HUDEP-2 (cell line): ENCODE results near the gene GNAI3.

Experiments
- DNase-seq, 76 experiments: peaks; one replicate each; lab custom pipeline; 2025; ENCODE audit not compliant: unreplicated experiment in 76 of 76; lab: John Stamatoyannopoulos, UW

GNAI3 gene

DNA sequence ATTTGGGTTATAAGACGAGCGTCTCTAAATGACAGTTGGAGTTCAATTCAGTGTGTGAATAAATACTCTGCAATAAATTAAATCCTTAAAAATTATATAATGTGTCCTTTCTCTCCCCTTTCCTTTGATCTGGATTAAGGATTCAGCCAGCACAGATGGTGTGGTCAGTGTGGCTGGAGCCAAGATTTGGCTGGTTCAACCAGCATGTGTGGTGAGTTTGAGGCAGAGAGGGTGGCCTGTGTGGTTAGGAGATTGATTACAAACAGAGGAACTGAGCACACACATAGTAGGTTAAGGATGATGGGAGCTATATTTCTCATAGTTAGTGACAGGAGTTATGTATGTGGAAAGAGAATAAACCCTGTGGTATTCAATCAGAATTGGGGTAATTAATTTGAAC, 24.7 kb upstream of the GNAI3 start:
- DNase-seq = no peak

DNA sequence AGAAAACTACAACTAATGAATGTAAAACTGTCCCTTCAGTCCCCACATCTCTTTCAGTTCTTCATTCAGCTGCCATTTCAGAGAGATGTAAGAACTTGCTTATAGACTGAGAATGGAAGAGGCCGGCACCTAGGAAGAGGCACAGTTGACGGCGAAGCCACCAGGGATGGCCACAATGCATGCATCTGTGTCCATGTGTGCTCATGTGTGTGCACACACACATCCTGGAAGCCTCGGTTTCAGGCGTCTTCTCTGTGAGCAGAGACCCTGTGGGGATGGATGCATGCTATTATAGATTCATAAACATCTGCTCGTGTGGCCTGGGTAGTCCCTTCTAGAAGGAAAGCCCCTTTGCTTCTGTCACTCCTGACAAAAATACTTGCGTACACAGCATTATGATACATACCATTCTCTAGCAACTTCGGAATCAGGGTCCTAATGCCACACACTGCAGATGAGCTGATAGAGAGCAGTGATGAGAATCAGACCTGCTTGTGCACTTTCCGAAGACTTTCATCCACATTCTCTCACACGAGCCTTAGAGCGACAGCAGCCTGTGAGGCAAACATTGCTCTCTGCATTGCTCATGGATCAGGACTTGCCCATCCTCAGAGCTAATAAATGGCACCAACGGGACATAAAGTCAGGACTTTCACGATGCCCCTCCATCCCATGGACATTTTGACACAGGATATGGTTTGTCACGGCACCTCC, 21.2 kb upstream of the GNAI3 start:
- no peak for DNase-seq

DNA sequence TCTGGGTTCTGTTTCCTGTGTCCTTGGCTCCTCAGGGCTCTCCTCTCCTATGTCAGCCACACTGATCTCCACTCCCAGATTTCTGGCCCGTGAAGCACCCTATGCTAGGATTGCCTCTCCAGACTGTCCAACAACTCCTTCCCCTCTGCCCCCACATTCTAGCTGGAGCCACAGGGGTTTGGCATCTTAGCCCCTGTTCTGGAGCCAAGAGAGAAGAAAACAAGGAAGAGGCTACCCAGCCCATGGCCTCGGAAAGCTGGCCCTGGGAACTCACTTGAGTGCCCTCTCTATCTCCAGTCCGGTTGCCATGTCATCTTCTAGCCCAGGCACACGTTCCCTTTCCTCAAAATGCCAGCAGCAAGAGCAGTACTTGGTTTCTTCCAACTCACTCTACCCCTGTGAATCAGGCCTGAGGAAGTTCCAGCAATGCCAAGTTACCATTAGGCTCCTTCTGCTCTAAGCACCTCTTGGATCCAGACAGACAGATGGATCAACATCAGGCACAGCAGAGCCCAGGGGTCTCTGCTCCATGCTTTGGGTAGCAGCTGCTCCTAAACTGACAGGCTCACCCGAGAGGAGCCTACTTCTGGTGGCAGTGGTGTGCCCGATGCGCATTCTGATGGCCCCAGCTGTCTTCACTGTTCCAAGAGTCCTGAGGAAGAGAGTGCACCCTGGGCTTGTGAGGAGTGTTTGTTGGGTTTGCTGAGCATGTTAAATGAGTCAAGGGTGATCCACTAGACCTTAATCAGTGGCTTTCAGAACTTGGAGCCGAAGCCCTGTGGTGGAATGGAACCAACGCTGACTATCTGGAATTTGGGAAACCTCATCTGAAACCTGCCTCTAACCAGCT, 20.3 kb upstream of the GNAI3 start:
- no peak for DNase-seq

DNA sequence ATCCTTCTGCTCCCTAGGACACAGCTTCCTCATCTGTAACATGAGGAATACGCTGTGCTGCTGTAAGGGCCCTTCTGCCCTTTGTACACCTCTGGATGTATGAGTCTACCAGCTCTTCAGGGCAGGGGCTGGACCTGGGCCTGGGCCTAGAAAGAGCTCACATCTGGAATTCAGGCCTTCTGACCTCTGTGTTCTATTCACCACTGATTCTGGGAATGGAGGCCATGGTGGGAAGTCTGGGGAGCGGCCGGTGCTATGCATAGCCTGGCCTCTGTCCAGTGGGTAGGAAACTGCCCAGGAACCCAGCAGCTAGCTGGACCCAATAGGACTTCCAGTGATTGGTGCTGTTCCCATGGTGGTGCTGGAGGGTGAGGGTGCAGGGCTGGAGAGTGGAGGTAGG, 19.7 kb upstream of the GNAI3 start:
- DNase-seq = no peak

DNA sequence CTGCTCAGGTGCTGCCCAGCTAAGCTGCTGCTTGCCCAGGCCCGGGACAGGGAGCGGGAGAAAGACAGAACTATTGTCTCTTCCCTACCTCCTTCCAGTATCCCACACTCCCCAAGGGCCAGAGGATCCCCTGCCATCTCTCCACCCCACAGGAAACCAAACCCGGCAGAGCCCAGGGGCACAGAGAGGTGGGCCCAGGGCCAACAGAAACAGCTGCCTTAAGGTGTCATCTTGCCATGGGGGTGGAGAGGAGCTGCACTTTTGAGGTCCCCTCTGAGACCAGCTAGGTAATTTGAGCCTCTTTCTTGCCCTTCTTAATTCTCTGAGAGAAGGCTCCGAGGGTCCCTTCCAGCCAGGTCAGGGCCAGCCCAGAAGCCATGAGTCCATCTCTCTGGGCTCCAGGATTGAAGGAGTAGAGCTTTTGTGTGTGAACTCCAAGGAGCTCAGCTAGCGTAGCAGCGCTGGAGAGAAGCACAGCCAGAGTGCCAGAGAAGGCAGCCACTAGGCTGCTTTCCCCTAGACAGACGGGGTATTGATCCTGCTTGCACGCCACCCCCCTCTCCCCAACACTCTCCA, 18.4 kb upstream of the GNAI3 start:
- DNase-seq = no peak

DNA sequence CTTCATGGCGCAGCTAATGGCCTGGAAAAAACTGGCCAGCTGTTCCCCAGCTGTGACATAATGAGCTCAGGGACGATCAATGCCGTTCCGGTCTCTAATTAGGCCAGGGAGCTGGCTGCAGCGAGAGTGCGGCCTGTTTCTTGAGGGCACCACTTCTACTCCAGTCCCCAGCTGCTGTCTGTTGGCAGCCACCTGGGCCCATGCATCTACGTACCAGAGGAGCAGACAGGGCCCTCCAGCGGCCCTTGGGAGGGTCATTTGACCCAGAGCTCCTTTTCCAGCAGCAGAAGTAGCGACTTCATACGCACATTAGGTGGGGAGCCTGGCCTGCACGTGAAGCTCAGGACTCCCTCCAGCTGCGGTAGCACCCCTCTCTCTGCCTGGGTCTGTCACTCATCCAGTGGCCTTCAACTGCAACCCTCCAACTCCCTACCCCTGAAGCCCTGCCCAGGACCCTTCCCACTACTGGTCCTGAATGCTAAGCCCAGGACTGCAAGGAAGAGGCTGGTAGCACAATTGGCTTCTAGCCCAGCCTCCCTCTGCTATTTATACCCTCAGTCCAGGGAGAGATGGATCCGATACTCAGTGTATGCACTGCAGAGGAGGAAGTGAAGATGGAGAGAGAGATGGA, 17.8 kb upstream of the GNAI3 start:
- DNase-seq = no peak

DNA sequence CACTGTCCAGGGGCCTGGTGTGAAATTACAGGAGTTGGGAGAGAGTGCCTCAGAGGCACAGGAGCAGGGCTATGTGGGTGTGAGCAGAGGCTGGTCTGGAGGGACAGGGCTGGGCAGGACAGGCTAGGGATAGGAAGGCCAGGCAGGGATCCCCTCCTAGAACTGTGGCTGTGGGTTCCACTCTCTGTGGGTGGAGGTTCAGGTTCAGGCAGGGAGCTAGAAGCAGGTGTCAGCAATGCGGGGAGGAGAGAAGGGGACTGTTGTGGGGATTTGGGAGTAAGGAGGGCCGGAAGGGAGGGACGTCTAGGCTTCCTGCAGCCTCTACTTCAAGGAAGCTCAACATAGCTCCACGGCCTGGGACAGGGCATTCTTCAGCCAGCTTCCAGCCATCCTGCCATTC, 17.0 kb upstream of the GNAI3 start:
- DNase-seq = no peak

DNA sequence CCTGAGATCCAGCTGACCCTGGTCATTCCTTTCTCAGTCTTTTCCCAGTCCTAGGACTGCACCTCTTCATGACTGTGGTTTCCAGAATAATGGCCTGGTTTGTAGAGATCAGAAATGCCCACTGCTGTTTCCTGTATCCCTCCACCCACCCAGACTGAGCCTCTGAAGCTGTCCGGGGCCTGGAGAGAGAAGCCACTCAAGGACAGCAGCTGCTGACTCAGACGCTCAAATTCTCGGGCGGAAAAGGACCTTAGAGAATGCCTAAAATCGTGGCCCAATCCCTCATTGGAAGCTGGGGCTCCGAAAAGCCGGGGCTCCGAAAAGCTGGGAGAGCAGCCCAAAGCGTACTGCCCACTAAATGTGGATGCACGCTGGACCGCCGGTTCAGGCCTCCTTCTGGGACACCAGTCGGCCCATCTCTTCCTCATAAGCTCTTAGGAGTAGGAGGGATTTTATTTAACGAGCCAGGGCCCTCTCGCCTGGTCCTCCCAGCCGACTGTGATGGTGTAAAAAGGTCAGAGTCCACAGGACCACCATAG, 16.5 kb upstream of the GNAI3 start:
- no peak for DNase-seq

DNA sequence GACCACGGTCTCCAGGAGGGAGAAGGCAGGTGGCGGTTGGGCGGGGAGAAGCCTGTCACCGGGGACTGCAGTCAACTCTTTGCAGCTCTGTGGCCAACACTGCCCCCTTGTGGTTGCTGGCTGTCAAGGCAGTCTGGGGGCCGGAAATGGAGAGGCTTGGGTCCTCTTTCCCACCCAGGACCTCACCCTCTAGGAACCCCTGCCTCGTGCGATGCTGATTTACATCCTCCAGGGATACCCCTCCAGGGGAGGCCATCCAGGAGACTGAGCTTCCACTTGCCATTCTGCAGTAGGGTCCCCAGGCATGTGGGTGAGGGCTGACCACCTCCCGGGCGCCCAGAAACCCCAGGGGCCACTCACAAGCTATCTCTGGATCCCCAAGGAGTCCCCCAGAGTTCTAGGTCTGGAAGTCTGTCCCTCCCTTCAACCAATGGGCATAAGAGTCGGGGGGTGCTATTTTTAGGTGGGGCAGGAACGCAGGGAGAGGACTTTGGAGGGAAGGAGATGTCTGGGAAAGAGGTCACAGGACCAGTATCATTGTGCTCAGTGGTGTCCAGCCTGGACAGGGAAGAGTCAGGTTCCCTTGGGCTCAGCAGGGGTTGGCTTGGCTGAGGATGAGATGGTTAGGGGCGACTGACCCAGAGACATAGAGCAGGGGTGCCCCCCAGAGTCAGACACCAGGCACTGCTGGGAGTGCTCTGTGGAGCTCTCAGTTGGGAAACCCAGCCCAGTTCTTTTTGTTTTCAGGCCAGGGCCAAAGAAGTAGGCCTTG, 15.9 kb upstream of the GNAI3 start:
- DNase-seq = peak in 67 of 76 experiments; percentile 12 to 85 (median 61)

DNA sequence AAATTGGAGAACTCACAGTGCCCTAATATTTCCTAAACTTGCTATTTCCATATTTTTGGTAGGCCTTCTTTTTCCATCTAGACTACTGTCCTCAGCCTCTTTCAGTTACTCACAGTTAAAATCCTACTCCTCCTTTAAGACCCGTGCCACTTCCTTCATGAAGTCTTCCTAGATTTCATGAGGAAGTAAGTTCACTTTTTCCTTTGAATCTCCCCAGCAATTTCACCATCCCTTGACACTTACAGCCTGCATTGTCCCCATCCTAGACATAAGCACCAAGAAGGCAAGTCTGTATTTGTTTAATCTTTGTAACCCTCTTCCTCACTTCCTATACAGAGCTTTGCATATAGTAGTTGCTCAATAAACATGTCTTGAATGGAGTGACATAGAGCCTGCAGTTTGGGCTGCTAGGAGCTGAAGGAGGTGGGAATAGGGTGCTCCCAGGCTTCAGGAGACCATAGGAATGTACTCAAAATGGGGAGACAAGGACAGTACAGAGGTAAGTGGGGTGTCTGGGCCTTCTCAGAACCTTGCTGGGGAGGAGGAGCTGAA, 14.0 kb upstream of the GNAI3 start:
- DNase-seq = no peak

DNA sequence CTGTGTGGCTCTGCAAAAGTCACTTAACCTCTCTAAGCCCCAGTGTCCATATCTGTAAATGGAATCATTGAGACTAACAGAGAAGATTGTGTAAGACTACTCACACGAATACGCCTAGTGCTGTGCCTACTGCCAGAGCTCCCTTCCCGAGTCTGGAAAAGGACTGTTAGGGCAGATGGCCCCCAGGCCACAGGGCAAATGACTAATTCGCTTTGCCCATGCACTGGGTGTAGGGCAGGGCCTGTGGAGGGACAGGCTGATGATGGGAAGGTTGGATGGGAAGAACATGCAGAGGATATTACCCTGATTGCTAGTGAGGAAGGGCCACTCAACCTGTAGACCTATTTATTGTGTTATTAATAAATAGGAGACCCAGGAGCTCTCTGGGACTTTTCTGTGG, 12.9 kb upstream of the GNAI3 start:
- no peak for DNase-seq

DNA sequence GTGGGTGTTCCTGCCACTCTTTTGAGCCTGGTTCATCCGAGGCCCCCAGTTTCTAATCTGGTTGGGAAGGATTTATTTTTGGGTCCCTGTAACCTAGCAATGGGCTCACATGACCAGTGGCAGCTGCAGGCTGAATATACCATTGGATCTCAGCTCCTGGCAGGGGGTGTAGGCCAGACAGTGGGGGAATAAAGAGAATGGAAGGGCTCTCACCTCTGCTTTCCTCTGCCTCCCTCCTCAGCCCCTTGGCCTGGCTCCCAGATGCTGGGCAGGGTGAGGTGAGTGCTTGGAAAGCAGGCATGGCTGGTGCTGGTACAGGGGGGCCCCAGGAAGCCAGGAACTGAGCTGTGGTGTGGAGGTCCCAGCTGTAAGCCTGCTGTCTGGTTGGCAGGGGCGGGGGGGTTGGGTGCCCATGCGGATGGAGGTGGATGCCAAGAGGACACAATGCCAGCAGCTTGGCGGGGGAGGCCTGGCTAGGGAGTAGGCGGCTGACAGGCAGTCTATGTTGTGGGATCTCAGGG, 12.4 kb upstream of the GNAI3 start:
- DNase-seq = no peak

DNA sequence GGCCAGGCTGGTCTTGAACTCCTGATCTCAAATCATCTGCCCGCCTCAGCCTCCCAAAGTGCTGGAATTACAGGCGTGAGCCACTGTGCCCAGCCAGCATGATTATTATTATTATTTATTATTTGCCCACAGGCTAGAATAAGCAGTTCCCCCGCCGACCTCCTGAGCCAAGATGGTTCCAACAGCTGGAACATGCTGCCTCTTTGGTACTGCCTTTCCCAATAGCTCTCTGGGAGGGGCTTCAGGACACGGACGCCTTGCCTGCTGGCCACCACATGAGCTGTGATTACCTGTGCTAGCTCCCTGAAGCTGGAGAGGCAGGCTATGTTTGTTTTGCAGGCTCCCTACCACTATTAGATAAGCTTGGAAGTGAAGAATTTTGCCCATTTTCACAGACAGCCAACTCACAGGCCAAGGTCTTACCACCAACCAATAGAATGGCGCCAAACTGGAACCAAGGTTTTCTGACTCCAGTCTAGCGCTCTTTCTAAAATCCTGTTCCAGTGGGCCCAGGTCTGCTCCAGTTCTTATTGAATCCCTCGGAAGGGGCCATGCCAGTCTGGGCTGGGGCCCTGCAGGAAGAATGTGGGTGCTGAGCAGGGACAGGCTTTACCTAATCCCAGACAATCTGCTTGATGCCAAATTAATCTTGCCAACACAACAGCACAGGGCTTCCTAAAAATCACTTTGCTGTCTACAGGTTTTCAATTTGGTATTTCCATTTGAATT, 10.8 kb upstream of the GNAI3 start:
- DNase-seq = no peak

DNA sequence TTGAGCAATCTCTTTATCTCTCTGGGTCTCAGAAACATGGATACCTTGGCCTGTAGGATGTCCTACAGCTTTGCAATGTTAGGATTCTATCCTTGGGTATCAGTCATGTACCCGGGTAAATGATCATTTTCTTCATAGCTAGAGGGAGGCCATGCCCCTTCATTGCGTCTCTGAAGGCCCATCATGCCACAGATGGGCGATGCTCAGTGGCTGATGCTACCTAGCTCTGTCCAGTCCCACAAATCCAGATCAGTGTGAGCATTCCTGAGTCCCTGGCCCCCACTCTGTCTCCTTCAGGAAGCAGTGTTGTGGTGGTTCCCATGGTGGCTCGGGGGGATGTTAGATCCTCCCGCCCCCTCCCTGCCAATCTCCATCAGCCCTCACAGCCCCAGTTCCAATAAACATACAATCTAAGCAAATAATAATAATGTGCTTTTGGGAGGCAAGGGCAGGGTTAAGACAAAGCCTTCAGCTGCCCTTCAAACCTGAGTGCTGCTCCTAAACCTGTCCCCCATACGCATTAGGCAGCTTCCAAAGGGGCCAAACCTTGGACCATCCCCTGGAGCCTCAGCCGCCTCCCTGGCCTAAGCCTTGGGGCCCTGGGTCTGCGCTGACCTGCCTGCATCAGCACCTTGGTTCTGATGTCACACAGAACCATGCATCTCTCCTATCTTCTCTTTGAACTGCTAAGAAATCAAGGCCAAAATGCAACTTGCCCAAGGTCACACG, 9.4 kb upstream of the GNAI3 start:
- no peak for DNase-seq

DNA sequence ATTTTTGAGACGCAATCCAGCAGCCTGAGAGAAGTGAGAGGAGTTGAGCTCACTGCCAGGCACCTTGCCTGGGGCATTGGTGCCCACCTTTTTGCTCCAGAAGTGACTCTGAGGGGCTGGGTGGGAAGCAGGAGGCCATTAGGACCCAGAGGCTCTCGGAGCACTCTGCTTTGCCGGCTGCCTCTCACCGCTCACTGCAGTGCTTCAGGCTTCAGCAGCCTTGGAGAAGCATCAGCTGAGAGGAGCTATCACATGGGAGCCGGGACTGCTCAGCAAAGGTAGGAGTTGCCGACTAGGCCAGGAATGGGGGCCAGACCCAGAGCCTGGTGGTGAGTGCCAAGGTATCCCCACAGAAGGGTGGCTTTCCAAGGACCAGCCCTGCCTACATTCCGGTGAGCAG, 8.7 kb upstream of the GNAI3 start, which contains the start of gene GPR61:
Gene GPR61 (plus strand): TSS at position 197 of the 400 bp plus-strand sequence. CDS start 3,151 bp downstream, outside the sequence.
- DNase-seq = no peak

DNA sequence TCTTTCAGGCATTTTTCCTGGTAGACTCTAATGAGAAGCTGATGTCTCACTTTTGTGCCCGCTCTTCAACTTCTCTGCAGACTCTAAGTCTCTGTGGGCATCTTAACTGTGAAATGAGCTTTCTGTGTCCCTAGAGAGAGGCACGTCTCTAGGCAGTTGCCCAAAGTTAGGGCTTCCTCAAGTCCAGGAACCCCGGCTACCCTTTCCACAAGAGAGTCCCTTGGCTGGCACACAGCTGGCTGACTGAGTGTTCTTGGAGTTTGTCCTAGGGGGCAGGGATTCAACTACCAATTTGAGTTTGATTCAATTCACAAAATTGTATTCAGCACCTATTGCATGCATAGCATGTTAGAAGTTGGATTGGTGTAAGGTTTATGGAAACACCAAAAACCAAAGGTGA, 7.3 kb upstream of the GNAI3 start:
- DNase-seq = no peak

DNA sequence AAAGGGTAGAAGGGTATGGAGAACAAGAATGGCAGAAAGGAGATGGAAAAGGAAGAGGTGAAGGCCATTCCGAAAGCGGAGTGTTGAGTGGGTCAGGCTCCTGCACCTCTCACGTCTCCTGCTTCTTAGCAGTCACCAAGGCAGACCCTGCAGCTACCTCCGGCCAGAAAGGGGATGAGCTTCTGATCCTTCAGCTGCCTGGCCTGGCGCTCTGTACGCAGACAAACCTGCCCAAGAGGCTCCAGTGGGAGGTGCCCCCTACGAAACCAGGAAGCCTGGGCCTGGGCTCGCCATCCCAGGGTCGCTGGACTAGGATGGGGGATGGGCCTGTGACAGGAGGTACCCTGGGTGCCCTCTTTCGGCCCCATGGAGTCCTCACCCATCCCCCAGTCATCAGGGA, 5.8 kb upstream of the GNAI3 start:
- no peak for DNase-seq

DNA sequence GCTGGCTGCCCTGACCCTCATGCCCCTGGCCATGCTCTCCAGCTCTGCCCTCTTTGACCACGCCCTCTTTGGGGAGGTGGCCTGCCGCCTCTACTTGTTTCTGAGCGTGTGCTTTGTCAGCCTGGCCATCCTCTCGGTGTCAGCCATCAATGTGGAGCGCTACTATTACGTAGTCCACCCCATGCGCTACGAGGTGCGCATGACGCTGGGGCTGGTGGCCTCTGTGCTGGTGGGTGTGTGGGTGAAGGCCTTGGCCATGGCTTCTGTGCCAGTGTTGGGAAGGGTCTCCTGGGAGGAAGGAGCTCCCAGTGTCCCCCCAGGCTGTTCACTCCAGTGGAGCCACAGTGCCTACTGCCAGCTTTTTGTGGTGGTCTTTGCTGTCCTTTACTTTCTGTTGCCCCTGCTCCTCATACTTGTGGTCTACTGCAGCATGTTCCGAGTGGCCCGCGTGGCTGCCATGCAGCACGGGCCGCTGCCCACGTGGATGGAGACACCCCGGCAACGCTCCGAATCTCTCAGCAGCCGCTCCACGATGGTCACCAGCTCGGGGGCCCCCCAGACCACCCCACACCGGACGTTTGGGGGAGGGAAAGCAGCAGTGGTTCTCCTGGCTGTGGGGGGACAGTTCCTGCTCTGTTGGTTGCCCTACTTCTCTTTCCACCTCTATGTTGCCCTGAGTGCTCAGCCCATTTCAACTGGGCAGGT, 5.0 kb upstream of the GNAI3 start:
- DNase-seq = no peak
